ENCODE measurements around the gene RAB10. TPM values are rescaled to one million over a fixed set of nuclear protein-coding genes. Genes with fewer than 3 reads are reported as not detected.
"Not testable (repeated sequence)": the region's sequence is repeated elsewhere in the genome, so short reads cannot be mapped to it uniquely, and the experiment has no call there.

Gene RAB10
- total RNA-seq (2014; rRNA removed; shearing (Covaris generic)), result 71.0 and 115 TPM in 2 replicates

DNA sequence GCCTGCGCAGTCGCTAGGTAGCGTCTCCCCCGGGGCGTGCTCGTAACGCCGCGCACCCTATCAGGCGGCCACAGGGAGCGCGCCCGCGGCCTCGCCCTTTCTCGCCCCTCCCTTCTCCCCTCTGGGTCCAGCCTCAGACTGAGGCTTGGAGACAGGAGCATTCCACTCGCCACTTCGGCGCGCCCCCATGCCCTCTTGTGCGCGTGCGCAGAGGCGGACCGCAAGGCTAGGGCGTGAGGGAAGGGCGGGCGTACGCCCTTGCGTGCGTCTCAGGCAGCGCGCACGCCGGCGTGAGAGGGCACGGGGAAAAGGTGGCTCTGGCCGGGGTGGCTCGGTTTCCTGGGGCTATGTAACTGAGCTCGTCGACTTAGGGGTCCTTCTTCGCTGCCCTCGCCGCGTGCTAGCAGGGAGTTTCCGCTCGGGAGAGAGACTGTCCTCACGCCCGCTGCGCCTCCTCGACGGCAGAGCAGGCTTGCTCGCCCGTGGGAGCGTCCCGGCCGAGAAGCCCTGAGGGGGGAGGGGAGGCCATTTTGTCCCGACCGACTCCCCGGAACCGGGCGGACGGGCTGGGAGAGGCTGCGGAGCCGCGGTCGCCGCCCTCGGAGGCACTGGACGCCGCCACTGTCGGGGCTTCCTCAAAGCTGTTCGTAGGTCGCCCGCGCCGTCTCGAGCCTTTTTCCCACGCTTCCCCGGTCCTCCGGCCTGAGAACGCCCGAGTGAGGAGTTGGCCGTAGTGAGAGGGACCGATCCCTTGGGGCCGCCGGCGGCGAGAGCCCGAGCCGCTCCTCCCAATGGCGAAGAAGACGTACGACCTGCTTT is at the start of gene RAB10:
RAB10 (plus strand) TSS at position 267 of the 819 bp plus-strand sequence; CDS start at position 792, 525 bp downstream.
- peak; percentile 98 for DNase-seq (ENCODE audit: low read depth)

DNA sequence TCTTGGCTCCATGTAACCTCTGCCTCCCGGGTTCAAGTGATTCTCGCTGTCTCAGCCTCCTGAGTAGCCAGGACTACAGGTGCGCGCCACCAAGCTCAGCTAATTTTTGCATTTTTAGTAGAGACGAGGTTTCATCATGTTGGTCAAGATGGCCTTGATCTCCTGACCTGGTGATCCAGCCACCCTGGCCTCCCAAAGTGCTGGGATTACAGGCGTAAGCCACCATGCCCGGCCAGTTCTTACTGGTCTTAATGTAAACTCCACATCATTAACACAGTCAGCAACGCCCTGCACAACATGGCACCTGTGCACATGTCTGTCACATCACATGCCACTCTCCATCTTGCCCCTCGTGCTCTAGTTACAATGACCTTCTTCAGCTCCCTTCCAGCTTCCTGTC is 45.8 kb upstream of the RAB10 start:
- no peak for DNase-seq (ENCODE audit: low read depth)

DNA sequence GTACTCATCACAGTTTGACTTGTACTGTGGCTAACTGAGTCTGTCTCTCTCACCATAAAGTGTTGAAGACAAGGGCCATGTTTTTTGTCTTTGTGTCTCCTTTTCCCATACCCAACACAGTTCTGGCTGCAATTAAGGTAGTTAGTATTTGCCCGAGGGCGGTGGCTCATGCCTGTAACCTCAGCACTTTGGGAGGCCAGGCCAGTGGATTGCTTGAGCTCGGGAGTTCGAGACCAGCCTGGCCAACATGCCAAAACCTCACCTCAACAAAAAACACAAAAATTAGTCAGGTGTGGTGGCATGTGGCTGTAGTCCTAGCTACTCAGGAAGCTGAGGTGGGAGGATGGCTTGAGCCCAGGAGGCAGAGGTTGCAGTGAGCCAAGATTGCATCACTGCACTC is 44.7 kb upstream of the RAB10 start:
- DNase-seq (ENCODE audit: low read depth), result peak; percentile 33

DNA sequence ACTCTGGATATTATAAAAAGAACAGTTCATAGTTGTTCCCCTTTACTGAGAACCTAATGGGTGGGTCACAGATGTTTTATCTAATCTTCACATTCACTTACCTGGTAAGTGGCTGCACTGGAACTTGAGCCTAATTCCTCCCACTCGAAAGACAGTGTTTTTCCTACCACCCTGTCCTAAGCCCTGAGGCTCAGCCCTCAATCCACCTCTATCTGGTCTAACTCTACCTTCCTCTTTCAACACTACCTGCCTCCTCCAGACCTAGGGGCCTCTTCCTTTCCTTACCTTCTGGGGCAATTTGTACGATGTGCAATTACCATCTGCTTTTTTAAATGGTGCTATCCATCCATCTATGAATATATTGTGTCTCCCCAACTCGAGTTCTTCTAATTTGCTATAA is 41.9 kb upstream of the RAB10 start:
- no peak for DNase-seq (ENCODE audit: low read depth)

DNA sequence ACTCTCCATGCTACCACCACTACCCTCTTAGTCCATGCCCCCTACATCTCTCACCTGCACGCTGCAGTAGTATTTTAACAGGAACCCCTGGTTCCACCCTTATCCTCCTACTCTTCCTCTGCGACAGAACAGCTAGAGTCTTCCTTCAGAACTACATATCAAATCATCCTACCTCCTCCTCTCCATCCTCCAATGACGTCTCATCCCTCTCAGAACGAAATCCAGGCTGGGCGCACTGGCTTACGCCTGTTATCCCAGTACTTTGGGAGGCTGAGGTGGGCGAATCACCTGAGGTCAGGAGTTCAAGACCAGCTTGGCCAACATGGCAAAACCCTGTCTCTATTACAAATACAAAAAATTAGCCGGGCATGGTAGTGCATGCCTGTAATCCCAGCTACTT is 41.3 kb upstream of the RAB10 start:
- no peak for DNase-seq (ENCODE audit: low read depth)

DNA sequence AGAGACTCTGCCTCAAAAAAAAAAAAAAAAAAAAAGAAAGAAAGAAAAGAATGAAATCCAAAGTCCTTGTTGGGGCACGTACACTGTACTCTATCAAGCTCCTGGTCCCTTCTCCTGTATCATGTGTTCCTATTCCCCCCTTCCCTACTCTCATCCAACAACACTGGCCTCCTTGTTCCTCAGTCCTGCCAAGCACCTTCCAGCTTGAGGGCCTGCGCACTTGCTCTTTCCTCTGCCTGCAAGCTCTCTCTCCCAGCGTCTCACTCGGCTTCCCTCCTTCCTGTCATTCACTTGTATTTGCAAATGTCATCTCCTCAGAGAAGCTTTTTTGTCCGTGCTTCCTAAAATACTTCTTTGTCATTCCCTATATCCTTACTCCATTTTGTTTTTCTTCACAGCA is 40.8 kb upstream of the RAB10 start:
- DNase-seq (ENCODE audit: low read depth), result no peak

DNA sequence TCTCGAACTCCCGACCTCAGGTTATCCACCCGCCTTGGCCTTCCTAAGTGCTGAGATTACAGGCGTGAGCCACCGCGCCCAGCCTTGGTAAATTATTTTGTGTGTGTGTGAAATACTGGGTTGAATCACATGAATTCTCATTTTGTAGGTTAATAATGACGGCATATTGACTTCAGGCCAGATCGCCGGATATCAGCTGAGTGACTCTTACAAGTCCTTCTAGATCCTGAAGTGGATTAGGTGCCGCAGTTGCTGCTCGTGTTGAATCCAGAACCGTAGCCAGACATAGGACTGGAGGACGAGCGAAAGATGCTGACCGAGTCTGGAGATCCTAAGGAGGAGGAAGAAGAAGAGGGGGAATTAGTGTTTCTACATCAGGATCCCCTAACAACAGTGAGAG is 39.4 kb upstream of the RAB10 start:
- DNase-seq (ENCODE audit: low read depth), result no peak

DNA sequence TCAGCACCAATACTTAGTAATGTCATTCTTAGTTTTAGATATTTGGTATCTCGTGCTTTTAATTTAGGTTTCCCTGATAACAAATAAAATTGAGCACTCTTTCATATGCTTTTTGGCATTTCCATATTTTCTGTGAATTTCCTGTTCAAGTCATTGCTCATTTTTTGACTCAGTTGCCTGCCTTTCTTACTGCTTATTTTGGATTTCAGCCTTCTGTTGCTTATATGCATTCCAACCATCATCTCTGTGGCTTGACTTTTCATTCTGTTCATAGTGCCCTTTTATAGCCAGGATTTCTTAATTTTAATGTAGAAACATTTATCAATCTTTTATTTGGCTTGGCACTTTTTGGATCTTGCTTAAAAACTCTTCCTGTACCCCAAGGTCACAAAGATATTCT is 37.0 kb upstream of the RAB10 start:
- DNase-seq (ENCODE audit: low read depth), result no peak

DNA sequence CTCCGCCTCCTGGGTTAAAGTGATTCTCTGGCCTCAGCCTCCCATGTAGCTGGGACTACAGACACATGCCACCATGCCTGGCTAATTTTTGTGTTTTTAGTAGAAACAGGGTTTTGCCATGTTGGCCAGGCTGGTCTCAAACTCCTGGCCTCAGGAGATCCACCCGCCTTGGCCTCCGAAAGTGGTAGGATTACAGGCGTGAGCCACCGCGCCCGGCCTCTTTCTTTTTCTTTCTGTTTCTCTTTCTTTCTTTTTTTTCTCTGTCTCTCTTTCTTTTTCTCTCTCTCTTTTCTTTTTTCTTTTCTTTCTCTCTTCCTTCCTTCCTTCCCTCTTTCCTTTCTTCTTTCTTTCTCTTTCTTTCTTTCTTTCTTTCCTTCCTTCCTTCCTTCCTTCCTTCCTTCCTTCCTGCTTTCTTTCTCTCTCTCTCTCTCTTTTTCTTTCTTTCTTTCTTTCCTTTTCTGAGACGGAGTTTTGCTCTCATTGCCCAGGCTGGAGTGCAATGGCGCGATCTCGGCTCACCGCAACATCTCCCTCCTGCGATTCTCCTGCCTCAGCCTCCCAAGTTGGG is 35.0 kb upstream of the RAB10 start:
- DNase-seq (ENCODE audit: low read depth), result not testable (repeated sequence)

DNA sequence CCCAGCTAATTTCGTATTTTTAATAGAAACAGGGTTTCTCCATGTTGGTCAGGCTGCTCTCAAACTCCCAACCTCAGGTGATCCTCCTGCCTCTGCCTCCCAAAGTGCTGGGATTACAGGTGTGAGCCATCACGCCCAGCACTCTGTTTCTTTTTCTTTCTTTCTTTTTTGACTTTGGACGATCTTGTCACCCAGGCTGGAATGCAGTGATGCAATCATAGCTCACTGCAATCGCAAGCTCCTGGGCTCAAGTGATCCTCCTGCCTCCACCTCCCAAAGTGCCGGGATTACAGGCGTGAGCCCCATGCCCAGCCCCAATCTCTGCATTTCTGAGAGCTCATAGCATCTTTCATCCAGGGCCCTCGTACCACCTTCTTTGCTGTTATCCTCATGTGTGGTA is 34.5 kb upstream of the RAB10 start:
- not testable (repeated sequence) for DNase-seq (ENCODE audit: low read depth)

DNA sequence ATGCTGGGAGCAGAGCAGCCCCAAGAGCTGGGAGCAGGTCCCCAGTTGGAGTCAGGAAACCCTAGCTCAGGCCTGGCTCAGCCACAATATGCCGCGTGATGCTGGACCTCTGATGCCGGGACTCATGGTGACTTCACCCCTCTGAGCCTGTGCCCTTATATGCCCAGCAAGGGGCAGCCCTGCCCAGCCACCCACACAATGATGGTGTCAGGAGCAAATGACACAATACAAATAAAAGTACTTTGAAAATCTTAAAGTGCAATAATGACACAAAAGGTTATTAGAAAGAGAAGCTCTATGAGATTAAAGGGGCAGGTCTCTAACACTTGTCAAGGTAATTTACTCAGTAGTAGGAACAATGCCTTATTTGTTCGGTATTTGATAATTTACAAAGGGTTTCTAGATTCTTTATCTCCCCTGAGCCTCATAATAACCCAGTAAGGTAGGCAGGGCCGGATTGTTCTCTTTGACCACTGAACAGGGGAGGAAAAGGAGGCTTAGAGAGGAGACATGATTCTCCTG is 33.3 kb upstream of the RAB10 start:
- peak; percentile 57 for DNase-seq (ENCODE audit: low read depth)

DNA sequence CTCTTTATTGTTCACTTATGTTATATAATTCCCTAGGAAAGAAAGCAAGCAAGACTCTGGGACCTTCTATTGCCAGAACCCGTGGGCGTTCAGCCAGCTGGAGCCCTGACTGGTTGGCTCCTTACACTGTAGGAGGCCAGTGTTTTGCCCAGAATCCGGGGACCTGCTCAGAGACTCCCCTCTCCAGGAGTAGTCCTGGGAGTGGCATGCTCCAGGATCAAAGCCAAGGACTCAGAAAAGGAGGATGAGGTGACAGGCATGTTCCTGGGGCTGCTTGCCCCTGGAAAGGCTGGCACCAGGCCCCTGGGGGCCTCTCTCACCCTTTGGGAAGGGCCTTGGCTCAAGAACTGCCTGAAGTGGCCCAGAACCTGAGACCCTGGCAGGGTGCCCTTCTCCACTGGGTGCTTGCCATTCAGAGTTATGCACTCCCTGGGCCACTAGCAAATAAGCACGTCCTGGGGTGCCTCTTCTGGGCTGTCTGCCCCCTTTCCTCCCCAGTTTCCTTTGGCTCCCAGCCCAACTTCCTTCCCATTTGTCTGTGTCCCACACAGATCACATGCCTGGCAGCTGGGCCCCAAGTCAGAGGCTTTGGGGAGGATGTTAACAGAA is 32.0 kb upstream of the RAB10 start:
- peak; percentile 46 for DNase-seq (ENCODE audit: low read depth)

DNA sequence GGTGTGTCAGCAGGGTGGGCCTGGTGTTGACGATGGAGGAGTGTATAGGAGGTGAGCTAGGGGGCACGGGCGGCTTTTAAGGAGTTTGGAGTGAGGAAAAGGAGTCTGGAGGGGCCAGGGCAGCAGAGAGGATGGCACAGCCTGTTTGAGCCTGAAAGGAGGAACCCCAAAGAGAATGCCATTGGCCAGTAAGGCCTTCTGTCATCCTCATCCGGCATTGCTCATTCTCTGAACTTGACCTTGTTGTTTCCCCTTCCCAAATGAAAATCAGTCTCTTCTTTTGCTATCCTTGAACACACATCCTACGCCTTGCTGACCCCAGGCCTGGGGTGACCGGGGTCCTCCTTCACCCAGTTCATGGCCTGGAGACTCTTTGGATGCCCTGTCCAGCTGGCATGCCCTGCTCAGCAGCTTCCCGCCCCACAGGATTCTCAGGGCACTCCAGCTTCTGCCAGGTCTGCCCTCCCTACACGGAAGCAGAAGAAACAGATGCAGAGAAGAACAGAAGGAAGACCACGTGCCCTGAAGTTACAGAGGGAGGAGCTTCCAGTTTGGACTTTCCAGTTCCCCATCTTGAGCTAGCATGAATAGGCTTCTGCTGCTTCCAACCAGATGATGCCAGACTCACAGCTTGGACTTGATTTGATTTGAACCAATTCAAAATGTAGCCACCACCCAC is 31.1 kb upstream of the RAB10 start:
- DNase-seq (ENCODE audit: low read depth), result no peak

DNA sequence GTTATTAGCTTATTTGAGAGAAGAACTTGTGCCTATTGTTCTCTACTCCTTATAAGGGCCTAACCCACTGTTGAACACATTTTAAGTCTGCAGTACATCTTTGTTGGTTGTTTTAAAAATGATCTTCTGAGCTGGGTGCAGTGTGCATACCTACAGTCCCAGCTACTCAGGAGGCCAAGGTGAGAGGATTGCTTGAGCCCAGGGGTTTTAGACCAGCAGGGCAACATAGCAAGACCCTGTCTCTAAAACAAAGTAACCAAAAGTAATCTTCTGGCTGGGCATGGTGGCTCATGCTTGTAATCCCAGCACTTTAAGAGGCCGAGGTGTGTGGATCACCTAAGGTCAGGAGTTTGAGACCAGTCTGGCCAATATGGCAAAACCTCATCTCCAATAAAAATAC is 25.8 kb upstream of the RAB10 start:
- DNase-seq (ENCODE audit: low read depth), result no peak

DNA sequence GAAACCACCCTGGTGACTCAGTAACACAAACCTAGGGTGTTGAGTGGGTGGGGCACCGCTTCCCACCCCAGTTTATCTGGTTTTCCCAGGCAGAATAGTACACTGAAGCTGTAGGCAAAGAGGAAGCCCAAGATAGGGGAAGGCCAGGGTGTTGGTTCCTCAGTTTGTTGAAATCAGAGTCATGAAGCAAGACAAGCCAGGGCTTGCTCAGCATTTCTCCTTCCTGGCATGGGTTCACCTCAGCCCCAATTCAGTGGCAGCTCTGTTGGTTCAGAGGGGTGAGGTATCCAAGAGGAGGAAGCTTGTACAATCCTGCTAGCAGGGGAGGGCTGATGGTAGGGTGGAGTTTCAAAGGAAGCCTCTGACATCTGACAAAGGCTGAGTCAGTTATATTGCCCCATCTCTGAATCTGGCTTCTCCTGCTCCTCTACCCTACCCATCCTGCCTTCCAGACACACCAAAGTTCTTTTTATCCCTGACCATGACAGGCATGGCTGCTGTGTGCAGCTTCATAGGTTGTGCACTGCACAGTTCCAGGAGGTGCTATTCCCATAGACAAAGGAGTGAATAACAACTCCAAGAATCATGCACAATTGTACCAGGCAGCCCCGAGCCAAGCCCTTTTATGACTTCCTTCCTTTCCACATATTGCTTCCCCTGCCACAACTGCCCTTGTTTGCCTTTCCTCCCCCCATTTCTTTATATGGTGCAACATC is 24.9 kb upstream of the RAB10 start:
- DNase-seq (ENCODE audit: low read depth), result peak; percentile 55

DNA sequence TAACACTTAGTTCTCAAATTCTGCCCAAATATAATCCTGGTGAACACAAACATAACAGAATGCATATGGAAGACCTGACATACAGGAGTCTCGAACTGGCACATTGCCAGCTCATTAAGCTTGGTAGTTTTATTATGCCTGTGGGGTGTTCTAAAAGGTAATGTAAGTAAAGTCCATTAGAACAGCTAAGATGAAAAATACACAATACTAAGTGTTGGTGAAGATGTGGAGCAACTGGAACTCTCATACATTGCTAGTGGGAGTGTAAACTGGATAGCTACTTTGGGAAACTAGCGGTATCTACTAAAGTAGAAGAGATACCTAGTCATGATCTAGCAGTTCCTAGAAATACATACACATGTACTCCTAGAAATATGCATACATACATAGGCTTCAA is 24.3 kb upstream of the RAB10 start:
- DNase-seq (ENCODE audit: low read depth), result no peak

DNA sequence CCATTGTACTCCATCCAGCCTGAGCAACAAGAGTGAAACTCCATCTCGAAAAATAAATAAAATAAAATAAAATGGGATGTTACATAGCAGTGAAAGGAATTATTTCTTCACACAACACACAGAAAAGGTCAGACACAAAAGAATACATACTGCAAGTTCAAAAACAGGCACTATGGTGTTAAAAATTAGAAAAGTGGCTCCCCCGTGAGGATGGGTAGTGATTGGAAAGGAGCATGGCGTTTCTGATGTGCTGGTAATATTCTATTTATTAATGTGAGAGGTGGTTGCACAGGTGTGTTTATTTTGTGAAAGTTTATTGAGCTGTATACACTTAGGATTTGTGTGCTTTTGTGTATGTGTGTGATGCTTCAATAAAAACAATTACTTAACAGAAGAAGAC is 22.9 kb upstream of the RAB10 start:
- no peak for DNase-seq (ENCODE audit: low read depth)

DNA sequence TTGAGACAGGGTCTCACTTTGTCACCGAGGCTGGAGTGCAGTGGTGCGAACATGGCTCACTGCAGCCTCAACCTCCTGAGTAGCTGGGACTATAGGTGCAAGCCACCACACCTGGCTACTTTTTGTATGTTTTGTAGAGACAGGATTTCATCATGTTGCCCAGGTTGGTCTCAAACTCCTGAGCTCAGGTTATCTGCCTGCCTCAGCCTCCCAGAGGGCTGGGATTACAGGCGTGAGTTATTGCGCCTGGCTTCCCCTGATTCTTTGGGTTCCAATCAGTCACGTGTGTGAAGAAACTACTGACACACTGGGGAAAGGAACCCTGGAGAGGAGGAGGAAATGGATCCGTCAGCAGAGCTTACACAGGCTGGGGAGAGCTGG is 22.3 kb upstream of the RAB10 start:
- no peak for DNase-seq (ENCODE audit: low read depth)

DNA sequence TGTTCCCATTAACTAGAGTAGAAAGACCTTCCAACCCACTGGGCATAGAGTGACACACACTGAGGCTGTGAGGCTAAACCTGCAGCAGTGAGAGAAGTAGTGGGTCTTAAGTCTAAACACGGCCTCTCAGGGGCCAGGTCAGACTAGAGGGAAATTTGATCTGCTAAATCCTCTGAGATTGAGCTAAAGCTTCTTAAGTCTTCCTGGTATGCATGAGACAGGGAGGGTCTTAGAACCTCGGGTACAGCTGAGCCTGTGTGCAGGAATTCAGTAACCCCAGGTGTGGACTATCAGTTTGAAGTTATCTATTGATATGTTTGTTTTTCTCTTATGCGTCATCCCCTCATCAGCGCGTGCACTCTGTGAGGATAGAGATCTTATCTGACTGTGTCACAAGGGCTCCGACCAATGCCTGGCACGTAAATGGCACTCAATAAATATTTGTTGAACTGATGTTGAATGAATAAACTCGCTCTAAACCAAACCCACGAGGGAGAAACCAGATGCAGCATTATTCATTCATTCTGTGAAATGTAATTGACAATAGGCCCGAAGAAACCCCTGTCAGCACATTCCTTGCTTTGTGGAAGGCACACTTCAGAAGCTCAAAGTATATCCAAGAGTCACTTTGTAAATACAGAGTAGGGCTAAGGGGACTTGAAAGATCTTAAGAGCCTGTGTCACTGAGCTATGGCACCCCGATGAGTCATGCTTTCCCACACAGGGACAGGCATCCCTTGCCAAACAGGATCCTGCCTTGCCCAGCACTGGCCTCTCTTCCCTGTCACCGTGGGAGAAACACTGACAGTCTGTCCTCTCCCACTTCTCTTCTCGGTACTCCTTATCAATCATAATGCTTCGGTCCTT is 21.7 kb upstream of the RAB10 start:
- peak; percentile 86 for DNase-seq (ENCODE audit: low read depth)

DNA sequence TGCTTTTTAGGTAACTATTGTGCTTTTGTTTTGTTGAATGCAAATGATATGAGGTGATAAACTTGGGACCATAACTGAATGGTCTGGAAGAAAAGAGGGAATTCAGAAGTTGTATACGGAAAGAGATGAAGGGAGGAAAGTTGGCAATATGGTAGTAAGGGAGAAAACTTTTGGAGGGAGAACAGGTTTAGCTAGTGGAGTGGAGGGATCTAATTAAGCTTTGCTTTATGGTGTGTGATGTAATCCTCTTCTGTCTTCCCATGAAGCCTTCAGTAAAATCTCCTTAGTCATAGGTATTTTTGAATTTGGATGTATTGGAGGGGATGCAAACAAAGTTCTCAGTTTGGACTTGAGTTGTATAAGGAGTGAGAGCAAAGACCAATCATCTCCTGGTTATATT is 20.2 kb upstream of the RAB10 start:
- DNase-seq (ENCODE audit: low read depth), result no peak

Measured in M059J (cell line).